ENCODE results near the gene FAM222B.
"Not testable (repeated sequence)": the region's sequence is repeated elsewhere in the genome, so short reads cannot be mapped to it uniquely, and the experiment has no call there.

The FAM222B gene

DNA sequence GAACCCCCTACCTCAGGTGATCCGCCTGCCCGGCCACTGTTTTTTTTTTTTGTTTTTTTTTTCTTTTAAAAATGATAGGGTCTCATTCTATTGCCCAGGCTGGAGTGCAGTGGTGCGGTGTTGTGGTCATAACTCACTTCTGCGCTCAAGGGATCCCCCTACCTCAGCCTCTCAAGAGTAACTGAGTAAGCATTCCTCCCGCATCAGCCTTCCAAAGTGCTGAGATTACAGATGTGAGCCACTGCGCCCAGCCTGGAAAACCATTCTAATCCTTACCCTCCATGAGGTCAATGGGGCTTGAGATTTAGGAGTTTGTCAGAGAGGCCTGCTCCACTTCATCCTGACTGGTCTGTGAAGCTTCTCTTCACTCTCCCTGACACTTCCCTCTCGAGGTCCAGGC is 24.7 kb upstream of the FAM222B start:
- peak; percentile 83 for DNase-seq

DNA sequence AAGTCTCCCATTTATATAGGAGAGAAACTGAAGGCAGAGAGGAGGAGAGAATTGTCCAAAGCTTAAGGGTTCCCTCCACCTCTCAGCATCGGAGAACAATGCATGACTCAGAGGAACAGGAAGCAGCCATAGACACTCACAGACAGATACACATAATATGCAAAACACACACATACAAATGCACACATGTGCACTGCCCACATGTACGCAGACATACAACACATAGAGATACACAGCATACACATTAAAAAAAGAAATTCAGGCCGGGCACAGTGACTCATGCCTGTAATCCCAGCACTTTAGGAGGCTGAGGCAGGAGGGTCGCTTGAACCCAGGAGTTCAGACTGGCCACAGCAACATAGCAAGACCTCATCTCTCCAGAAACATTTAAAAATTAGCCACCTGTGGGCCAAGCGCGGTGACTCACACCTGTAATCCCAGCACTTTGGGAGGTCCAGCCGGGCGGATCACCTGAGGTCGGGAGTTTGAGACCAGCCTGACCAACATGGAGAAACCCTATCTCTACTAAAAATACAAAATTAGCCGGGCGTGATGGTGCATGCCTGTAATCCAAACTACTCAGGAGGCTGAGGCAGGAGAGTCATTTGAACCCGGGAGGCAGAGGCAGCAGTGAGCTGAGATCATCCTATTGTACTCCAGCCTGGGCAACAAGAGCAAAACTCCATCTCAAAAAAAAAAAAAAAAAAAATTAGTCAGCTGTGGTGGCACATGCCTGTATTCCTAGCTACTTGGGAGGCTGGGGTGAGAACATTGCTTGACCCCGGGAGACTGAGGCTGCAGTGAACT is 23.6 kb upstream of the FAM222B start:
- no peak for DNase-seq

DNA sequence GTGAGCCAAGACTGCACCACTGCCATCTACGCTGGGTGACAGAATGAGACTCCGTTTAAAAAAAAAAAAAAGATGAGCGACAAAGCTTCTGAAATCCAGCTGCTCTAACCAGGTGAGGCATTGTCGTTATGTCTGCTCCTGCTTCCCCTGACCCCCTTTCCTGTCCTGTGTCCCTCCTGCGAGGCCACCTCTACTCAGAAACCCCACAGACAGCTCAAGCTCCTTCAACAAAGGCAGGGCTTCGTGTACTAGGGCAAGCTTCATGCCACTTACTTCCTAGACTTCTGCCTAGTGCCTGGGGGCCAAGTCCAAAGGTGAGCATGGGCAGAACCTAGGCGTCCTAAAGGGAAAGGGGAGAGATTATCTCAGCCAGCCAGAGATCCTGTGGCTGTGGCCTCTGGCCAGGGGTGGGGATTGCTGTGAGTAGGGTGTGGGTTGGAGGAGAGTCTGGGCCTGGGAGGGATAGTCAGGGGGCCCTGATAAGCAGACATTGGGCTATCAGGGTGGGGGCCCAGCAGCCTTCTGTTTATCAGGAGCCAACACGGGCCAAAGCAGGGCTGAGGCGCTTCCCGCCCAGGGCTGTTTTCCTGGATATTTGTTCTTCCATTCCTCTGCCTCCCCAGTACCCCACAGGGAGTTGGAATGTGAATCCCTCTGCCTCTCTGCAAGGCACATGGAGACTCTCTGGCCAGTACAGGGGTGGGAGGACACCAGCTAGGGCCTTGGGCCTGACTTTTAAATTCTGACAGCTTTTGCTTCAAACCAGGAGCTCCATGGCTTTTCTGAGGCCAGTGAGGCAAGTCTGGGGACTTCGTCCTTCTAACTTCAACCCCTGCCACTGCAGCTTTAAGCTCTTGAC is 22.6 kb upstream of the FAM222B start:
- DNase-seq: no peak

DNA sequence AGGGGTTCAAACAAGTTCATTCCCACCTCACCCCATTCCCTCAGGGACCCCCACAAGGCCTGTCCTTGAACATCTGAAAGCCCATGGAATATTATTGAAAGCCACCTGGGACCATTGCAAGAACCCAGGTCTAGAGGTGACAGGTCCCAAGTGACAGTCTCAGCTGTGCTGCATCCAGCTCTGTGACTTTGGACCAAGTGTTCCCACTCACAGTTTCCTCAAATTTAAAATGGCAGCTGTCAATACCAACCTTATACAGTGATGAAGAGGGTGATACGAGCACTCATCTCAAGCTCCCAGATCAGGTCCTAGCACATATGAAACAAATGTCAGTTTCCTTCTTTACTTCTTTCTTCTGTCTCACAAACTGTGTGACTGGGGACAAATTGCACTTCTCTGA is 21.4 kb upstream of the FAM222B start:
- DNase-seq: no peak

DNA sequence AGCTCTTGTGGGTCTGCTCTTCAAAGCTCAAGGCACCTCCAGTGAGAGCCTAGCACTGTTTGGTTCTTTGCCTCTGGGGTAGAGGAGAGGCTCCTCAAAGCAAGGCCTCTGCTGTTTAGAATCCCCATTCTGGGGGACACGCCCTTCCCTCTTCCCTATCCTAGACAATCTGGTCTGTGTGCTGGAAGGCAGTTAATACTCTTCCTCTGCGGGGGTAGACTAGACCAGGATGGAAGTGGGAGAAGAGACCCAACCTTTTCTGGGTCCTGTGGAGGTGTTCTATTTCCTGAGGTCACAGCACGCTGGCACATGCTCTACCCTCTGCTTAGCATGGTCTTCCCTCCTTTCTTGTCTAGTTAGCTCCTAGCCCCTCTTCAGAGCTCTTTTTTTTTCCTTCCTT is 20.0 kb upstream of the FAM222B start:
- DNase-seq: no peak

DNA sequence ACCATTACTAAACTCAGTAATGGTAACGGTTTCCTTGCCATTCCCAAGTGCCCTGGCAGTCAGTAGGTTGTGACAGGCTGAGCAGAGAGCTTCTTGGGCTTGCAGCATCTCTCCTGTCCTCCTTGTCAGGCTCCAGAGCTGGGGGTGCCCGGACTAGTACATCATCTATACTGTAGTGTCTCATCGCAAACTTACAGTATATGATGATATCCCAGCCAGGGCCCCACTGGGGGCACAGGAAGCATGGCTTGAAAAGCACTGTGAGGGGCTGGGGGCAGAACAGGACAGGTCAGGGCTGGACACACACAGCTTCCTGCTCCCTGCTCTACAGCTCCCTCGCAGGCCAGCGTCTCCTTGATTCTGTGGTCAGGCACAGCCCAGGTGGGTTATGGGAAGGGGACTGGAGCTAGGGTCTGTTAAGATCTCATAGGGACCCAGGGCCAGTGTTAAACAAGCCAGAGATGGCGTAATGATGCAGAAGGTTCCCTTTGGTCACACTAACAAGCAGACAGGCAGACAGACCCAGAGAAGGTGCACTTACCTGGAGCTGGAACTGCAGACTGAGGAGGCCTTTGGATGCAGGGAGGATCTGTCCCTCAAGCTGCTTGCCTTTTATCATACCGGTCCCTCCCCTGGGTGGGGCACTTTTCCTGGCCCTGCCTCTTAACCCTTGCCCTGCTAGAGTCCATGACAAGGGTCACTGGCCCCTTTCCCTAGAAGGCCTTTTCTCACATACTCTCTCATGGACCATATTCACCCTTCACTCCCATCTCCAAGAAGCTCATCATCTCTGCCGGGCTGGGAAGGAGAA is 19.0 kb upstream of the FAM222B start:
- no peak for DNase-seq

DNA sequence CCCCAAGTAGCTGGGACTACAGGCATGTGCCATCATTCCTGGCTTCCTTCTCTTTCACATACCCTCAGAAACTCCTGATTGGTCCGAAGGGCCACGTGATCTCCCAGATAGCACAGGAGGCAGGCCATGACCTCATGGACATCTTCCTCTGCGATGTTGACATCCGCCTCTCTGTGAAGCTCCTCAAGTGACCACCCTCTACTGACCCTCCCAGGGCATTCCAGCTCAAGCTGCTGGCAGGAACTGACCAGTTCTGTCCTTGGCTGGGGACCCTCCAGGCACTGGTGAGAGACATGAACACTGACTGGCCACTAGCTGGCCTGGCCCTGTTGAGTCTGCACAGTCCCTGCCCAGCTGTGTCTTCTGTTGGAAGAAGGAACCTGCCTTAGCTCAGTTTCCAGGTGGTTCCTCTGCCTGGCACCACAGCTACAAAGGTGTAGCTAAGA is 17.8 kb upstream of the FAM222B start:
- DNase-seq: no peak

DNA sequence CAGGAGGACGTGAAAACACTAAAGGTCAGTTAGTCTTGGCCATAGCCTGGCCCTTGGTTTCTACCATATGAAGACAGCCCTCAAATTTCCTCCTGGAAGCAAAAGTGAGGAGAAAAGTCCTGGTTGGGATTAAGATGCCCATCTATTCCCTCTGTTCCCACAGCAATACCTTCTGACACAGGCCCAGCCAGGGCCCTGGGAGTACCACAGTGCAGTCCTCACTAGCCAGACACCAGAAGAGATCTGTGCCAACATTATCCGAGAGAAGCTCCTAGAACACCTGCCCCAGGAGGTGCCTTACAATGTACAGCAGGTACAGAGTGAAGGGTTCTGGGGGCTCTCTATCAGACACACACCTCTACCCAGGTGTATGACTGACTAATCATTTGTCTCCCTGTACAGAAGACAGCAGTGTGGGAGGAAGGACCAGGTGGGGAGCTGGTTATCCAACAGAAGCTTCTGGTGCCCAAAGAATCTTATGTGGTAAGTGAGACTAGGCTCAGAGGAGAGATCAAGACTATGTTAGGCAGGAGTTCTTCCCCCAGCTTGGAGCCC is 16.3 kb upstream of the FAM222B start:
- no peak for DNase-seq

DNA sequence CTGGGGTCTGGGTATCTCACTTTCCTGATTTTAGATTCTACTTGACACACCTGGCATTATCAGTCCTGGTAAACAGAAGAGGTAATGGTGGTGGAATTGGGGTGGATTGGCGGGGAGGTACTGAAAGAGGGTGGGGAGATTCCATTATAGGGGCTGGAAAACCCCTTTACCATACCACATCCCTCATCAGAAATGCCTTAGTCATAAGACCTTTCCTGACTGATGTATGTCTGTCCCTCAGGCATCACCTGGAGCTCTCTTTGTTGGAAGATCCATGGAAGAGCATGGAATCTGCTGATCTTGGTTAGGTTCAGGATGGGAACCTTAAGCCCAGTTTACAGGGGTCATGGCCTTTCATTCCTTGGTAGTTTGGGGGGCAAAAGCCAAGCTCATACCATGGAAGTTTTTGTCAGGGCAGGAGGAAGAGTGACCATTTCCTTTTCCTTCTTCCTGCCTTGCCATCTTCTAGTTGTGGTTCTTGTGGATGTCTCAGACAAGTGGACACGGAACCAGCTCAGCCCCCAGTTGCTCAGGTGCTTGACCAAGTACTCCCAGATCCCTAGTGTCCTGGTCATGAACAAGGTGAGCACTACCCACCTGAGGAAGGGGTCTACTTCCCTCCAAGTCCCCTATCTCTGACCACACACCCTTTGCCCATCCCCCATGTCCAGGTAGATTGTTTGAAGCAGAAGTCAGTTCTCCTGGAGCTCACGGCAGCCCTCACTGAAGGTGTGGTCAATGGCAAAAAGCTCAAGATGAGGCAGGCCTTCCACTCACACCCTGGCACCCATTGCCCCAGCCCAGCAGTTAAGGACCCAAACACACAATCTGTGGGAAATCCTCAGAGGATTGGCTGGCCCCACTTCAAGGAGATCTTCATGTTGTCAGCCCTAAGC is 15.6 kb upstream of the FAM222B start:
- no peak for DNase-seq

DNA sequence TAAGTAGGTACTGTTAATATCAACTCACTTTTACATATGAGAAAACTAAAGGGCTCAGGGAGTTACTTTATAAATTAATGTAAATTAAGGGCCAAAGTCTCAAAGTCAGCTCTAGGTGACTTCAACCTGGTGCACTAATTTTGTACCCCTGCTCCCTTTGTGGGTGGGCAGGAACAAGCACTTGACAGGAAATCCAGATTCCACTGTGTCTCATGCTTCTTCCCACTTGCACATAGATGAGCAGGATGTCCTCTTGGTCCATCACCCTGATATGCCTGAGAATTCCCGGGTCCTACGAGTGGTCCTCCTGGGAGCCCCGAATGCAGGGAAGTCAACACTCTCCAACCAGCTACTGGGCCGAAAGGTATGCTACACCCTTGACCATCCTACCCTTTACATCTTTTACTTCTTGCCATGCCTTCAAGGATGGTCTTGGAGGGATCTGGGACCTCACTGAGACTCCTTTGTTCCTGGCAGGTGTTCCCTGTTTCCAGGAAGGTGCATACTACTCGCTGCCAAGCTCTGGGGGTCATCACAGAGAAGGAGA is 13.5 kb upstream of the FAM222B start:
- no peak for DNase-seq

DNA sequence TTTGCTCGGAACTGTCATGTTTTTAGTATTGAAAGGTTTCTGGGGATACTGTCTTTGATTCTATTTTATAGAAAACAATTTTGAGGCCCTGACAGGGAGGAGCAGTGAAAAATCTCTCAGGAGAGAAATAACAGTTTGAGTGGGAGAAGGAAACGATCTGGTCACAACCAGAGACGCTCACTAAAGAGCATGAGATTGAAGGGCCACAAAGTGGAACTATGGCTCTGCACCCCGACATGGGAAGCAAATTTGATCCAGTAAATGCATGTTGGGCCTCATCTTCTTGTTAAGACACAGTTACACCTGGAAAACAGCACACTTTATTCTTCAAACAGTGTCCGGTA is 12.7 kb upstream of the FAM222B start:
- no peak for DNase-seq

DNA sequence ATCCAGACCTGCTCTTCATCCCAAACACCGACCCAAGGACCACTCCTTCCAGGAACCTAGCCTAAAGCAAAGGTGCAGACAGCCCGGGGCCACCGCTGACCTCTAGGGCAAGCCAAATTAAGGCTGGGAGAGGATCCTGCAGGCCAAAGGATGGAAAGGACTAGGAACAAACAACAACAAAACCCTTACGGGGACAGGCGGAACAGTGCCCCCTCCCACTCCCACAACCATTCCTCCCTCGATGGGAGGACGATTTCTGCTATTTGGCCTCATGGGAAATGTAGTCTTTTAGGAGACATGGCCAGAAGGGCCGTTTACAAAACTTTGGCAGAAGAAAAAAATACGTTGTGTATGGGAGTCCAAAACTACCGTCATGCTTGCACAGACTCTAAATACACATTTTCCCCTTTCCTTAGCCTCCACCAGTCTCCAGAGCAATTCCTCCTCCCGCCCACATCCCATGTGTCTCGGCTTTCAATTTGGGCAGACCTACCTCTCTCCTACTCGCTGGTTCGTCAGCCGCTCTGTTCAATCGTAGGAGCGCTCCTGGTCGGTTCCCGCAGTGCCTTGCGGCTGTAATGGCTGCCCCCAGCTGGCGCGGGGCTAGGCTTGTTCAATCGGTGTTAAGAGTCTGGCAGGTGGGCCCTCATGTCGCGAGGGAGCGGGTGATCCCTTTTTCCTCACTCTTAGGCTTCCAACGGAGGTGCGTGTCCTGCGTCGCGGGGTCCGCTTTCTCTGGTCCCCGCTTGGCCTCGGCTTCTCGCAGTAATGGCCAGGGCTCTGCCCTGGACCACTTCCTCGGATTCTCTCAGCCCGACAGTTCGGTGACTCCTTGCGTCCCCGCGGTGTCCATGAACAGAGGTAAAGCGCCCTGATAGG is 12.1 kb upstream of the FAM222B start, which contains the start of gene ERAL1:
Gene ERAL1 (plus strand): TSS at position 560 of the 879 bp plus-strand sequence. CDS start 19 bp downstream, at position 579.
- peak; percentile 86 for DNase-seq

DNA sequence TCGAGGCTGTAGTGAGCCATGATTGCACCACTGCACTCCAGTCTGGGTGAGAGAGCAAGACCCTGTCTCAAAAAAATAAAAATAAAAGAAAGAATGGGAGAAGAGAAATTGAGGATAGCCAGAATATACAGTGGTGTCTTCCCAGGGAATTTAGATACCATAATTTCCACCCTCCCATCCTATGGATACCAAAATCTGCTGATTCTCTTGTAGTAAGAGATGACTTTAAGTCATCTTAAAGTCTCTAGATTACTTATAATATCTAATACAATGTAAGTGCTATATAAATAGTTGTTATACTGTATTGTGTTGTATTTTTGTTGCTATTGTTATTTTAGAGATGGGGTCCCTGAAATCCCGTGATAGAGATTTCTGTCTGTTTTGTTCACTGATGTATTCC is 10.7 kb upstream of the FAM222B start:
- no peak for DNase-seq

DNA sequence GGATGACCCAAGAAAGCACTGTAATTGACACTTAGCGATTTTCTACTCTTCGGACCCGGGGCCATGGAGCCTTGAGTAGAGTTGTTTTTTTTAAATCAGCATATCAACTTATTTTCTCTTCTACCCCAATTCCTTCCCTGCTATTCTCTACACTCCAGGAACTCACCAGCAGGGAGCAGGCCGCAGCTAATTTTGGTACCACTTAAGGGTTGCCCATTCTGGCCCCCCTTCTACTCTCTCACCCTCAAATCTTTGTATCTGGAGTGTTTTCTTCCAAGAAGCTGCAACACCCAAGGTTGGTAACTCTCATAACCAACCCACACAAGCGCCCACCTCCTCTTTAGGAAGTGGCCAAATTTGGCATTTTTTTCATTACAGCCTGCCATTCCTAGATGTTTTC is 6.7 kb upstream of the FAM222B start:
- no peak for DNase-seq

DNA sequence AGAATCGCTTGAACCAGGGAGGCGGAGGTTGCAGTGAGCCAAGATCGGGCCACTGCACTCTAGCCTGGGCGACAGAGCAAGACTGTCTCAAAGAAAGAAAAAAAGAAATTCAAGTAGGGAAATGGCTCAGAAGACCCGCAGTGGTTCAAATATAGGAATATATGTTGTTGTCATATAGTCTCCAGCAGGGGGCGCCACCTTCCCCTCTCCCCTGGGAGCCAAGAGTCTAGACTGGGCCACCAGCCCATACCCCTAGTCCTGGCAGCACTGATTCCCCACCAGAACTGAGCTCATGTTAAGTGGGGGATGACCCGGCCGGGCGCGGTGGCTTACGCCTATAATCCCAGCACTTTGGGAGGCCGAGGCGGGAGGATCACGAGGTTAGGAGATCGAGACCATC is 6.1 kb upstream of the FAM222B start:
- not testable (repeated sequence) for DNase-seq

DNA sequence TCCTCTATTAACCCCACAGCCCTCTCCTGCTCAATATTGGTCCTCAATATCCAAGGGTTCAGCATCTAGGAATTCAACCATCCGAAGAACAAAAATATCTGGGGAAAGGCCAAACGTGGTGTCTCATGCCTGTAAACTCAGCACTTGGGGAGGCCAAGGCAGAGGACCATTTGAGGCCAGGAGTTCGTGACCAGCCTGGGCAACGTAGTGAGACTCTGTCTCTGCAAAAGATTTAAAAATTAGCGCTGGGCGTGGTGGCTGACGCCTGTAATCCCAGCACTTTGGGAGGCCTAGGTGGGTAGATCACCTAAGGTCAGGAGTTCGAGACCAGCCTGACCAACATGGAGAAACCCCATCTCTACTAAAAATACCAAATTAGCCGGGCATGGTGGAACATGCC is 4.1 kb upstream of the FAM222B start:
- not testable (repeated sequence) for DNase-seq

DNA sequence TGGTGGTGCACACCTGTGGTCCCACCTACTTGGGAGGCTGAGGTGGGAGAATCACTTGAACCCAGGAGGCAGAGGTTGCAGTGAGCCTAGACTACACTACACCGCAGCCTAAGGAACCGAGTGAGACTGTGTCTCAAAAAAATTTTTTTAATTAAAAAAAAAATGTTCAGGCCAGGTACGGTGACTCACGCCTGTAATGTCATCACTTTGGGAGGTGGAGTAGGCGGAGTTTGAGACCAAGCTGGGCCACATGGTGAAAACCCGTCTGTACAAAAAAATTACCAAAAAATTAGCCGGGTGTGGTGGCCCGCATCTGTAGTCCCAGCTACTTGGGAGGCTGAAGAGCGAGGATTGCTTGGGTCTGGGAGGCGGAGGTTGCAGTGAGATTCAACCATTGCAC is 3.6 kb upstream of the FAM222B start:
- DNase-seq: no peak

DNA sequence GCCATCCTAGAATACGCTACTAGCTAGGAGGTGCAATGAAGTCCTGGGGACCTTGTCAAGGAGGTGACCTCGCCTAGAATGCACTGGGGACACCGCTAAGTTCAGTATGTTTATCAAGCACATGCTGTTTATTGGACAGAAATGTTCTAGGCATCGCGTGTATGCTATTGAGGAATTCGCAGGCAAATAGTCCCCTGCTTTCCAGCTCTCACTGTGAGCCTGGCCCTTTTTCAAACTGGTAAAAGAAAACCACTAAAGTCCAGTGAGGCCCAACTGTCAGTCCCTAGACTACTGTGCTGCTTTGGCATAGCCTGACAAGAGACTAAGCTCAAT is 1.2 kb upstream of the FAM222B start:
- DNase-seq: no peak

DNA sequence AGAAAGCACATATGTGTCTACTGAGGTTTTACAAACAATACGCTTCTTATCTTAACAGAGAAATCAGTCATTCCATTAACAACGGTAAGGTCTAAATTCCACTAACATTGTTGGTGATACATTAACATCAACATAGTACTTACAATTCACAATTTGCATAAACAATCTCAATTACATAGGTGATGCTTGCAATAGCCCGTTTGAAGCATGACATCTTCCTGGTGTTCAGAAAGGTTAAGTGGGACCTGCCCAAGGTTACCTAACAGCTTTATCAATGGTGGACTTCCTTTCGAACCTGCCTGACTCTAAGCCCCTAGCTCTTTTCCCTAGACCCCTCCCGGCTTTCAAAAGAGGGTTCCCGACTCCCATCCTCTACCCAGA is 699 bp downstream of the FAM222B start:
- no peak for DNase-seq

DNA sequence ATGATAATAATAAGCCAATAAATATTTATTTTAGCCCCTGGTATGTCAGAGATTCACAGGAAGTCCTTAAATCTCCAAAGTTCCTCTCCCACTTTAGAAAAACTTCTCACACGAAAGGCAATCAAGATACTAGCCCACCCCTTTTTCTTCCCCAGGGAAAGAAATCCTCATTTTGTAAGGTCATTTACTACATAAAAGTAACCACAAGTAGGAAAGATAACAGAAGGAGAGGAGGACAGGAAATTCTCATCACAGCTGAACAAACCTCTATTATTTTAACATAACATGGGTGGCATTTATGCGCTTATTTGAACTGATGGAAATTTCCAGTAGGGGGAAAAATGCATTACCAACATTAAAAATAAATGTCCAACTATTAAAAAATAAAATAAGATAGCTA is 3.4 kb downstream of the FAM222B start:
- no peak for DNase-seq

DNA sequence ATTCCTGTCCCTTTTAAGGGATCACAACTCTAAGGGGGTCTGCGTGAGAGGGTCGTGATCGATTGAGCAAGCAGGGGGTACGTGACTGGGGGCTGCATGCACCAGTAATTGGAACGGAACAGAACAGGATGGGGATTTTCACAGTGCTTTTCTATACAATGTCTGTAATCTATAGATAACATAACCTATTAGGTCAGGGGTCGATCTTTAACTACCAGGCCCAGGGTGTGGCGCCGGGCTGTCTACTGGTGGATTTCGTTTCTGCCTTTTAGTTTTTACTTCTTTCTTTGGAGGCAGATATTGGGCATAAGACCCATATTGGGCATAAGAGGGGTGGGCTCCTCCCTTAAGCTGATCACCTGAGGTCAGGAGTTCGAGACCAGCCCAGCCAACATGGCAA is 6.0 kb downstream of the FAM222B start:
- DNase-seq: not testable (repeated sequence)
